GM18909 (cell line): ENCODE measurements around the gene IFT81.
"Not testable (repeated sequence)": the region's sequence is repeated elsewhere in the genome, so short reads cannot be mapped to it uniquely, and the experiment has no call there.

ENCODE experiments used
- ATAC-seq: cut with Tn5 transposase; IDR thresholded peaks from one replicate; pipeline ENCODE4 v1.9.1; 2021; ENCODE audit warnings: mild to moderate bottlenecking; ENCODE audit not compliant: unreplicated experiment, poor library complexity

Gene IFT81

GRCh38 chr12:110198386-110198785, 74.2 kb downstream of the IFT81 start:
- no peak for ATAC-seq

GRCh38 chr12:110199339-110200123, 75.4 kb downstream of the IFT81 start:
- ATAC-seq = no peak

- ATAC-seq = no peak
These were observed 75.9 kb downstream of the IFT81 start for GRCh38 chr12:110200124-110200417.

GRCh38 chr12:110201995-110202394, 77.8 kb downstream of the IFT81 start:
- ATAC-seq = no peak

GRCh38 chr12:110203546-110203945, 79.4 kb downstream of the IFT81 start:
- no peak for ATAC-seq

GRCh38 chr12:110205931-110206330, 81.8 kb downstream of the IFT81 start:
- no peak for ATAC-seq

- not testable (repeated sequence) for ATAC-seq
These were observed 87.7 kb downstream of the IFT81 start for GRCh38 chr12:110211639-110212536.

GRCh38 chr12:110217996-110218674, 94.0 kb downstream of the IFT81 start:
- no peak for ATAC-seq

- no peak for ATAC-seq
These were observed 97.9 kb downstream of the IFT81 start for GRCh38 chr12:110222027-110222426.

GRCh38 chr12:110222433-110222832, 98.3 kb downstream of the IFT81 start:
- no peak for ATAC-seq

- no peak for ATAC-seq
These were observed 99.7 kb downstream of the IFT81 start for GRCh38 chr12:110223777-110224378.

GRCh38 chr12:110224379-110225304, 100.5 kb downstream of the IFT81 start:
- no peak for ATAC-seq

- ATAC-seq = no peak
These were observed 103.0 kb downstream of the IFT81 start for GRCh38 chr12:110227138-110227537.

- ATAC-seq = not testable (repeated sequence)
These were observed 104.2 kb downstream of the IFT81 start for GRCh38 chr12:110228348-110228747.

GRCh38 chr12:110228756-110229155, 104.6 kb downstream of the IFT81 start:
- no peak for ATAC-seq

GRCh38 chr12:110229409-110229808, 105.3 kb downstream of the IFT81 start:
- no peak for ATAC-seq

- ATAC-seq = no peak
These were observed 106.5 kb downstream of the IFT81 start for GRCh38 chr12:110230655-110231054.

- no peak for ATAC-seq
These were observed 109.2 kb downstream of the IFT81 start for GRCh38 chr12:110233212-110233903.

- ATAC-seq = no peak
These were observed 110.2 kb downstream of the IFT81 start for GRCh38 chr12:110234331-110234751.
